Muscle layer of colon (tissue), 2 donors: ENCODE measurements around the gene SLC38A4.
"Not testable (repeated sequence)": the region's sequence is repeated elsewhere in the genome, so short reads cannot be mapped to it uniquely, and the experiment has no call there.

Experiments used
- H3K27ac ChIP-seq: one replicate; pipeline ENCODE4 v1.7.0; 2013; ENCODE audit warnings: low read depth, mild to moderate bottlenecking, low read length, moderate library complexity
- H3K27me3 ChIP-seq, 2 donors: one replicate each; pipeline ENCODE4 v1.7.0; 2013; ENCODE audit warnings: low read length in 2 of 2, mild to moderate bottlenecking in 2 of 2; ENCODE audit not compliant: insufficient read depth in 2 of 2, control insufficient read depth in 1 of 2
- H3K36me3 ChIP-seq: one replicate; pipeline ENCODE4 v1.7.0; 2013; ENCODE audit warnings: mild to moderate bottlenecking, low read length; ENCODE audit not compliant: insufficient read depth
- H3K4me1 ChIP-seq: one replicate; pipeline ENCODE4 v1.7.0; 2013; ENCODE audit warnings: mild to moderate bottlenecking, low read length; ENCODE audit not compliant: insufficient read depth
- H3K4me3 ChIP-seq, 2 donors: one replicate each; pipeline ENCODE4 v1.7.0; 2013; ENCODE audit warnings: low read length in 2 of 2, low read depth in 1 of 2, mild to moderate bottlenecking in 1 of 2, moderate library complexity in 1 of 2
- H3K9ac ChIP-seq: one replicate; pipeline ENCODE4 v1.7.0; 2013; ENCODE audit warnings: low read length
- H3K9me3 ChIP-seq: one replicate; pipeline ENCODE4 v1.7.0; 2013; ENCODE audit warnings: mild to moderate bottlenecking, low read length
- donor health status: abdominal sarcoma.
- donor health status: Adenocarcinoma of cecum.

Gene SLC38A4

GRCh38 chr12:46742271-46742670 is 83.5 kb downstream of the SLC38A4 start:
- not testable (repeated sequence) for H3K9me3 ChIP-seq, H3K4me1 ChIP-seq, H3K27me3 ChIP-seq, H3K9ac ChIP-seq, H3K4me3 ChIP-seq, H3K36me3 ChIP-seq, H3K27ac ChIP-seq

DNA sequence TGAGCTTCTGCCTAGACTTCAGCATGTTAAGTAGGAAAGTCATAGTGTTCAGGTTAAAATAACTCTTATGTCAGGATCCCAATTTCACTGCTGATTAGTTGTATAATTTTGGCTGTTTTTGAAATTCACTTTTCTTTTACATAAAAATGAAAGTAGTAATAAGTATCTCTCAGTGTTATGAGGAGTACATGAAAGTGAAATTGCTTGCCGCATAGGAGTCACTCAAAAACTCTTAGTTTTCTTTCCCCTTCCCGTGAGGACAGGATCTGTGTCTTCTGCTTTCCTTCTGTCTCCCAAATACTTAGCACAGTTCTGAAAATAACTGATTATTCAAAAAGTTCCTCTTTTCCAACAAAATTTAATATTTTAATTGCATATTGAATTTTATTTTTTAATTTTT is 100.5 kb downstream of the SLC38A4 start:
- H3K4me1 ChIP-seq, result no peaks in the 10 kb centered on the region
- no peaks in the 10 kb centered on the region for H3K36me3 ChIP-seq
- H3K9ac ChIP-seq, result no peak overlapping the region
- no peak overlapping the region for H3K27ac ChIP-seq
- H3K9me3 ChIP-seq, result no peaks in the 10 kb centered on the region
- H3K4me3 ChIP-seq, result no peak overlapping the region
- no peaks in the 10 kb centered on the region for H3K27me3 ChIP-seq

DNA sequence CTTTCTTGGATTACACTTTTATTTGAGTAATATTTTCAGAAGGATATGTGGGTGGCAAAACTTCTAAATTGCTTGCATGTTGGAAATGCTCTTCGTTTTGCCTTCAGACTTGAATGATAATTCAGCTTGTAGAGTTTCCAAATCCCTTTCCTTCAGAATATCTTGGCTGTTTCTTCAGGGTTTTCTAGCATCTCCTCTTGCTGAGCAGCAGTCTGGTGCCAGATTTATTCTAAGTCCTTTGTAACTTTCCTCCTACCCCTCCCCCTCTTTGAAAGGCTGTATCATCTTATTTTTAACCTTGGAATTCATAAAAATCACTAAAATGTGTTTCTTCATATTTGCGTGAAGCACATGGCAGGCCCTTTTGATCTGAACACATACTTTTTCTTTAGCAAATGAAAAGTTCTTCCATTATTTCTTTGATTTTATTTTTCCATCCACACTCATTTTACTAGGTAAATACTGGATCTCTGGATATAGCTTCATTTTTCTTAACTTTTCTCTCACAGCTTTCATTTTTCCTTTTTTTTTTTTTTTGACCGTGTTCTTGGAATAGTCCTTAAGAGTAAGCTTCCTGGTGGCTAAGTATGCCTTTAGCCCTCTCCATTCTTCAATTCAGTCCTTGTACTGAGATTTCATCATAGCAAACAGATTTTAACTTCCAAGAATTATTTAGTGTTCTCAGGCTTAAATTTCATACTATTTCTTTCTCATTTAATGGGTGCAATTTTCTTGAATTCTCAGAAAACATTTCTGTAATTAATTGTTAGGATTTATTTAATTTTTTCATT is 102.0 kb downstream of the SLC38A4 start:
- H3K4me3 ChIP-seq, result no peak overlapping the region
- no peaks in the 10 kb centered on the region for H3K4me1 ChIP-seq
- H3K27ac ChIP-seq, result no peak overlapping the region
- H3K27me3 ChIP-seq, result no peaks in the 10 kb centered on the region
- no peak overlapping the region for H3K9ac ChIP-seq
- H3K36me3 ChIP-seq, result no peaks in the 10 kb centered on the region
- no peaks in the 10 kb centered on the region for H3K9me3 ChIP-seq

GRCh38 chr12:46722394-46723185 is 103.2 kb downstream of the SLC38A4 start:
- Histone ChIP-seq H3K9me3 (no peaks in the 10 kb centered on the region), H3K9ac (no peak overlapping the region), H3K36me3 (no peaks in the 10 kb centered on the region), H3K27me3 (no peaks in the 10 kb centered on the region), H3K27ac (no peak overlapping the region), H3K4me3 (no peak overlapping the region), H3K4me1 (no peaks in the 10 kb centered on the region)

- Histone ChIP-seq H3K9ac (no peak overlapping the region), H3K9me3 (no peaks in the 10 kb centered on the region), H3K4me3 (no peak overlapping the region), H3K4me1 (no peaks in the 10 kb centered on the region), H3K36me3 (no peaks in the 10 kb centered on the region), H3K27me3 (no peaks in the 10 kb centered on the region), H3K27ac (no peak overlapping the region)
These were observed 107.3 kb downstream of the SLC38A4 start for GRCh38 chr12:46718495-46718894.

- no peaks in the 10 kb centered on the region for H3K27me3 ChIP-seq
- H3K4me3 ChIP-seq, result no peak overlapping the region
- no peak overlapping the region for H3K9ac ChIP-seq
- no peaks in the 10 kb centered on the region for H3K4me1 ChIP-seq
- H3K36me3 ChIP-seq, result no peaks in the 10 kb centered on the region
- H3K9me3 ChIP-seq, result no peaks in the 10 kb centered on the region
- no peak overlapping the region for H3K27ac ChIP-seq
These were observed 107.9 kb downstream of the SLC38A4 start for GRCh38 chr12:46717868-46718267.

DNA sequence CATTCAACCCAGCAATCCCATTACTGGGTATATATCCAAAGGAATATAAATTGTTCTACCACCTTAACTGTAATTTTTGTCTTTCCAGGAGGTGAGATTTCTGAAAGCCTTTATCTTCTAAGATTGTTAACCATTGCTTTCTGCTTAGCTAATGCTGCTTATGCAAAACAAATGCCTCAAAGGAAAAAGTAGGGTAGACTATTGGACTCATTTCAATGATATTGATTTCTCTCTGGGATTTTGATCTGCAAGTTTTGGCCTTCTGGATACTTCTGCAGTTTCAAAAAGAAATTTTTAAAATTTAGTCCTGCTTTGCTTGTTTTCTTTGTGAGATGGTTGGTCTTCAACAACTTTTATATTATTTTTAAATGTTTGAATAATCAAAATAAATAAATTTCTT is 108.6 kb downstream of the SLC38A4 start:
- Histone ChIP-seq H3K4me3 (no peak overlapping the region), H3K36me3 (no peaks in the 10 kb centered on the region), H3K27ac (no peak overlapping the region), H3K9me3 (no peaks in the 10 kb centered on the region), H3K9ac (no peak overlapping the region), H3K4me1 (no peaks in the 10 kb centered on the region), H3K27me3 (no peaks in the 10 kb centered on the region)
